HuH-7 (cell line): Measurements from ENCODE around the gene RIPOR1.

ENCODE experiments used
- DNase-seq: peaks from one replicate; pipeline ENCODE4 v3.0.0; 2011; ENCODE audit warnings: low spot score

Gene RIPOR1

GRCh38 chr16:67555795-67556212, 27.2 kb downstream of the RIPOR1 start:
- no peak for DNase-seq

- no peak for DNase-seq
These were observed 30.2 kb downstream of the RIPOR1 start for GRCh38 chr16:67558859-67559258.

- no peak for DNase-seq
These were observed 32.3 kb downstream of the RIPOR1 start for GRCh38 chr16:67560827-67561342.

- no peak for DNase-seq
These were observed 32.8 kb downstream of the RIPOR1 start for GRCh38 chr16:67561501-67561823.

GRCh38 chr16:67561824-67562525, 33.3 kb downstream of the RIPOR1 start:
- peak; percentile 97 for DNase-seq

- DNase-seq, result peak; percentile 82
These were observed 33.9 kb downstream of the RIPOR1 start, which contains the start of gene CTCF for GRCh38 chr16:67562526-67562917. CTCF (plus strand) TSS chr16:67562526; CDS start chr16:67610833, 48,307 bp downstream.

- peak; percentile 42 for DNase-seq
These were observed 34.5 kb downstream of the RIPOR1 start for GRCh38 chr16:67562918-67563707.

GRCh38 chr16:67563708-67564468, 35.3 kb downstream of the RIPOR1 start:
- no peak for DNase-seq

- DNase-seq, result no peak
These were observed 37.0 kb downstream of the RIPOR1 start for GRCh38 chr16:67565470-67566100.

- DNase-seq, result no peak
These were observed 42.8 kb downstream of the RIPOR1 start for GRCh38 chr16:67571464-67571863.

- DNase-seq, result no peak
These were observed 43.4 kb downstream of the RIPOR1 start for GRCh38 chr16:67571981-67572431.

- no peak for DNase-seq
These were observed 51.1 kb downstream of the RIPOR1 start for GRCh38 chr16:67579686-67580085.

GRCh38 chr16:67580202-67580601, 51.6 kb downstream of the RIPOR1 start:
- DNase-seq, result no peak

GRCh38 chr16:67593288-67593687, 64.7 kb downstream of the RIPOR1 start:
- DNase-seq, result no peak

- DNase-seq, result no peak
These were observed 65.1 kb downstream of the RIPOR1 start for GRCh38 chr16:67593701-67594100.

GRCh38 chr16:67594256-67594915, 65.8 kb downstream of the RIPOR1 start:
- DNase-seq, result no peak

GRCh38 chr16:67594956-67595355, 66.3 kb downstream of the RIPOR1 start:
- no peak for DNase-seq
